ENCODE measurements around the gene DRC7.

DNA sequence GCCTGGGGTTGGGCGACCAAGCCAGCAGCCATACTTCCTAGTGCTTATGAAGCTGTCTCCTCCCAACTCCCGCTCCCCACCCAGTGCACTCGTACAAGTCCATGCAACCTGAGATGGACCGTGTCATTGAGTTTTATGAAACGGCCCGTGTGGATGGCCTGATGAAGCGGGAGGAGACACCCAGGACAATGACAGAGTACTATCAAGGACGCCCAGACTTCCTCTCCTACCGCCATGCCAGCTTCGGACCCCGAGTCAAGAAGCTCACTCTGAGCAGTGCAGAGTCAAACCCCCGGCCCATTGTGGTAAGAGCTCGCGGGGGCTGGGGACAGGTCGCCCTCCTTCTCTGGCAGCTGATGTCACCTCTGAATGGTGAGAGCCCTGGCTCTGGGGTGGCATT, 29.9 kb downstream of the DRC7 start:
- TF ChIP-seq, protein P1, sequence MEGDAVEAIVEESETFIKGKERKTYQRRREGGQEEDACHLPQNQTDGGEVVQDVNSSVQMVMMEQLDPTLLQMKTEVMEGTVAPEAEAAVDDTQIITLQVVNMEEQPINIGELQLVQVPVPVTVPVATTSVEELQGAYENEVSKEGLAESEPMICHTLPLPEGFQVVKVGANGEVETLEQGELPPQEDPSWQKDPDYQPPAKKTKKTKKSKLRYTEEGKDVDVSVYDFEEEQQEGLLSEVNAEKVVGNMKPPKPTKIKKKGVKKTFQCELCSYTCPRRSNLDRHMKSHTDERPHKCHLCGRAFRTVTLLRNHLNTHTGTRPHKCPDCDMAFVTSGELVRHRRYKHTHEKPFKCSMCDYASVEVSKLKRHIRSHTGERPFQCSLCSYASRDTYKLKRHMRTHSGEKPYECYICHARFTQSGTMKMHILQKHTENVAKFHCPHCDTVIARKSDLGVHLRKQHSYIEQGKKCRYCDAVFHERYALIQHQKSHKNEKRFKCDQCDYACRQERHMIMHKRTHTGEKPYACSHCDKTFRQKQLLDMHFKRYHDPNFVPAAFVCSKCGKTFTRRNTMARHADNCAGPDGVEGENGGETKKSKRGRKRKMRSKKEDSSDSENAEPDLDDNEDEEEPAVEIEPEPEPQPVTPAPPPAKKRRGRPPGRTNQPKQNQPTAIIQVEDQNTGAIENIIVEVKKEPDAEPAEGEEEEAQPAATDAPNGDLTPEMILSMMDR (IDR thresholded peaks at IDR 0.05; ENCODE audit: low read depth, low read length, missing input control), result no peak
- TF ChIP-seq SP1 (IDR thresholded peaks at IDR 0.05) (no peak), FOXA1 (IDR thresholded peaks at IDR 0.05) (no peak), GABPA (IDR thresholded peaks at IDR 0.05 in 1 of 2, conservative IDR thresholded peaks at IDR 0.05 in 1 of 2) (no peak), YY1 (IDR thresholded peaks at IDR 0.05) (no peak), JUND (IDR thresholded peaks at IDR 0.05) (no peak)
- TF ChIP-seq, protein P2, sequence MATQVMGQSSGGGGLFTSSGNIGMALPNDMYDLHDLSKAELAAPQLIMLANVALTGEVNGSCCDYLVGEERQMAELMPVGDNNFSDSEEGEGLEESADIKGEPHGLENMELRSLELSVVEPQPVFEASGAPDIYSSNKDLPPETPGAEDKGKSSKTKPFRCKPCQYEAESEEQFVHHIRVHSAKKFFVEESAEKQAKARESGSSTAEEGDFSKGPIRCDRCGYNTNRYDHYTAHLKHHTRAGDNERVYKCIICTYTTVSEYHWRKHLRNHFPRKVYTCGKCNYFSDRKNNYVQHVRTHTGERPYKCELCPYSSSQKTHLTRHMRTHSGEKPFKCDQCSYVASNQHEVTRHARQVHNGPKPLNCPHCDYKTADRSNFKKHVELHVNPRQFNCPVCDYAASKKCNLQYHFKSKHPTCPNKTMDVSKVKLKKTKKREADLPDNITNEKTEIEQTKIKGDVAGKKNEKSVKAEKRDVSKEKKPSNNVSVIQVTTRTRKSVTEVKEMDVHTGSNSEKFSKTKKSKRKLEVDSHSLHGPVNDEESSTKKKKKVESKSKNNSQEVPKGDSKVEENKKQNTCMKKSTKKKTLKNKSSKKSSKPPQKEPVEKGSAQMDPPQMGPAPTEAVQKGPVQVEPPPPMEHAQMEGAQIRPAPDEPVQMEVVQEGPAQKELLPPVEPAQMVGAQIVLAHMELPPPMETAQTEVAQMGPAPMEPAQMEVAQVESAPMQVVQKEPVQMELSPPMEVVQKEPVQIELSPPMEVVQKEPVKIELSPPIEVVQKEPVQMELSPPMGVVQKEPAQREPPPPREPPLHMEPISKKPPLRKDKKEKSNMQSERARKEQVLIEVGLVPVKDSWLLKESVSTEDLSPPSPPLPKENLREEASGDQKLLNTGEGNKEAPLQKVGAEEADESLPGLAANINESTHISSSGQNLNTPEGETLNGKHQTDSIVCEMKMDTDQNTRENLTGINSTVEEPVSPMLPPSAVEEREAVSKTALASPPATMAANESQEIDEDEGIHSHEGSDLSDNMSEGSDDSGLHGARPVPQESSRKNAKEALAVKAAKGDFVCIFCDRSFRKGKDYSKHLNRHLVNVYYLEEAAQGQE (IDR thresholded peaks at IDR 0.05), result no peak
